ENCODE data around the gene UBASH3B.

- no peak for TF ChIP-seq CTCF (conservative IDR thresholded peaks at IDR 0.05 in 1 of 2, IDR thresholded peaks at IDR 0.05 in 1 of 2; ENCODE audit: low read depth in 1 of 2, low read length in 2 of 2)
- no peak for TF ChIP-seq EZH2 (IDR thresholded peaks at IDR 0.05; ENCODE audit: low read length, missing control alignments)
These were observed 8.7 kb downstream of the UBASH3B start for GRCh38 chr11:122664188-122664587.

Data from fibroblast of lung (primary cell).